ENCODE measurements around the gene CCT6B. TPM values are rescaled to one million over a fixed set of nuclear protein-coding genes. Genes with fewer than 3 reads are reported as not detected.

CCT6B gene
- total RNA-seq, 1 experiment from 2014 or later, result 1.7 TPM

DNA sequence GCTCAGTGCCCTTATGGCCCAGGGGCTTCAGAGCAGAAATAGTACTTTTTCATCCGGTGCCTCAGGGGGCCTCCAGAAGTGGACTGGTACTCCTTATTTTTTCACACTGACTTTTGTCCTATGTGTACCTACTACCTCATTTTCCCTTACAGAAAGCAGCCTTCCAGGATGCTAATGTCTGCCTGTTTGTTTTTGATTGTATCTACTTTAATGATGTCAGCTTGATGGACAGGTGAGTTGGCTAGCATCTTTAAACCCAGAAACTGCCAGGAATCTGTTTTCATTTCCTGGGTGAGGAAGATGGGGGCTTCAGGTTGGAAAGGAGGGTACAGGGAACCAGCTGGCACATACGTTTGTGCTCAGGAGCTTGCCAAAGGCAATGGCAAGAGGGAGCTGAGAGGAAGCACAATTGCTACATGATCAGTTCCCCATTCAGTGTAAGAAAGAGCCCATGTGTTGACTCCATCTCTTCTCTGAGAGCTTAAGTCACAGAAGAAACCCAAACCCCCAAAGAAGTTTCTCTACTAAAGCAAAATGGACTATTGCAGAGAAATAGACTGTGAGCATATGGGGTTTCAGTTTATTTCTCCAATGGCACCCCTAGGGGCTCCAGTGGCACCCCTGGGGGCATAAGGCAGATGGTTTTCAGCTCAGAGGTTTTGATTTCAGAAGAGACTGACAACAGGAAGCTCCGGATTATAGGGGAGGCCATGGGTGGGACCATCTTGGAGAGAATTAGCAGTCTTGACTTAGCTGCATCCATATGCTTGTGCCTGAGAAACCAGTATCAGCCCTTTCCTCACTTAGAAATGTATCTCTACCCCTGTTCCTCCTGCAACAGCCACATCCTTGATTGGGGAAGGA, 35.4 kb upstream of the CCT6B start:
- no peak for DNase-seq
- Histone ChIP-seq H2BK20ac (ENCODE audit: low read depth, low read length, poor library complexity, severe bottlenecking) (no peak overlapping the region), H3K4me2 (ENCODE audit: insufficient read depth, insufficient read length, low read length) (no peak overlapping the region), H3K56ac (ENCODE audit: insufficient read length, low read depth, low read length) (no peak overlapping the region), H4K20me1 (ENCODE audit: control insufficient read depth, insufficient read depth, insufficient read length) (no peaks in the 10 kb centered on the region), H2AFZ (ENCODE audit: low read length) (no peak overlapping the region), H3K23ac (ENCODE audit: insufficient read length, low read depth, low read length) (no peak overlapping the region), H4K8ac (replicated peaks; ENCODE audit: insufficient read length, low read depth, low read length) (no peak overlapping the region), H3K27ac (ENCODE audit: insufficient read length, low read depth, low read length) (no peak overlapping the region), H2AK5ac (ENCODE audit: insufficient read length, low read length) (no peak overlapping the region), H3K23me2 (ENCODE audit: insufficient read length, low read depth, low read length, poor library complexity, severe bottlenecking) (no peaks in the 10 kb centered on the region), H4K5ac (ENCODE audit: insufficient read length, low read depth, low read length) (no peak overlapping the region), H3K27me3 (ENCODE audit: insufficient read depth, low read length) (no peaks in the 10 kb centered on the region), H3K79me2 (ENCODE audit: insufficient read depth, low read length) (no peaks in the 10 kb centered on the region), H2BK120ac (ENCODE audit: low read depth, low read length, poor library complexity, severe bottlenecking) (no peak overlapping the region), H3K4ac (ENCODE audit: low read depth, low read length) (no peak overlapping the region), H3K18ac (ENCODE audit: insufficient read length, low read depth, low read length) (no peak overlapping the region), H3K4me1 (ENCODE audit: insufficient read depth, low read length) (no peaks in the 10 kb centered on the region), H3T11ph (ENCODE audit: low read length) (no peak overlapping the region), H3K9me3 (ENCODE audit: control insufficient read depth, low read depth, low read length) (no peaks in the 10 kb centered on the region), H2BK12ac (ENCODE audit: insufficient read length, low read depth, low read length) (no peak overlapping the region), H2BK5ac (ENCODE audit: insufficient read length, low read length) (no peak overlapping the region), H3K9ac (ENCODE audit: extremely low read depth, insufficient read length, low read length) (no peak overlapping the region), H2BK15ac (ENCODE audit: low read depth, low read length) (no peak overlapping the region), H4K91ac (ENCODE audit: insufficient read length, low read depth, low read length) (no peak overlapping the region), H3K79me1 (ENCODE audit: insufficient read depth, low read depth, low read length, poor library complexity, severe bottlenecking) (no peaks in the 10 kb centered on the region), H3K14ac (ENCODE audit: insufficient read depth, low read length) (no peak overlapping the region)
- Mint-ChIP-seq H3K27ac (no peak overlapping the region), H3K27me3 (ENCODE audit: low read depth) (no peaks in the 10 kb centered on the region), H3K9me3 (no peaks in the 10 kb centered on the region), H3K36me3 (ENCODE audit: insufficient read depth in 1 of 3, low read depth in 3 of 3) (peaks cover 31 to 100% (median 95%) of the 10 kb centered on the region in 3 experiments), H3K4me1 (no peaks in the 10 kb centered on the region), H3K4me3 (no peak overlapping the region)
- no CpG with 5 or more reads among the region's 3 CpGs for WGBS (ENCODE audit: extremely low coverage, insufficient read length, low lambda C conversion rate)
- TF ChIP-seq, protein P1, sequence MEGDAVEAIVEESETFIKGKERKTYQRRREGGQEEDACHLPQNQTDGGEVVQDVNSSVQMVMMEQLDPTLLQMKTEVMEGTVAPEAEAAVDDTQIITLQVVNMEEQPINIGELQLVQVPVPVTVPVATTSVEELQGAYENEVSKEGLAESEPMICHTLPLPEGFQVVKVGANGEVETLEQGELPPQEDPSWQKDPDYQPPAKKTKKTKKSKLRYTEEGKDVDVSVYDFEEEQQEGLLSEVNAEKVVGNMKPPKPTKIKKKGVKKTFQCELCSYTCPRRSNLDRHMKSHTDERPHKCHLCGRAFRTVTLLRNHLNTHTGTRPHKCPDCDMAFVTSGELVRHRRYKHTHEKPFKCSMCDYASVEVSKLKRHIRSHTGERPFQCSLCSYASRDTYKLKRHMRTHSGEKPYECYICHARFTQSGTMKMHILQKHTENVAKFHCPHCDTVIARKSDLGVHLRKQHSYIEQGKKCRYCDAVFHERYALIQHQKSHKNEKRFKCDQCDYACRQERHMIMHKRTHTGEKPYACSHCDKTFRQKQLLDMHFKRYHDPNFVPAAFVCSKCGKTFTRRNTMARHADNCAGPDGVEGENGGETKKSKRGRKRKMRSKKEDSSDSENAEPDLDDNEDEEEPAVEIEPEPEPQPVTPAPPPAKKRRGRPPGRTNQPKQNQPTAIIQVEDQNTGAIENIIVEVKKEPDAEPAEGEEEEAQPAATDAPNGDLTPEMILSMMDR (conservative IDR thresholded peaks at IDR 0.05), result no peak

Measured in H9 (cell line).